GM12878 (cell line): ENCODE results near the gene SPOCK1. TPM values are rescaled to one million over a fixed set of nuclear protein-coding genes. Genes with fewer than 3 reads are reported as not detected.

ENCODE experiments used
- ATAC-seq: fragments of 200-7000 bp; cut with Tn5 transposase; 3 replicates; pipeline ENCODE4 v1.9.1; 2020; ENCODE audit warnings: mild to moderate bottlenecking, moderate library complexity
- BruUV-seq: library from RNA; stranded (reverse); fragments of 400-500 nt; replicated peaks from 2 replicates; lab custom pipeline; 2021; lab: Mats Ljungman, UMichigan
- CTCF ChIA-PET: fragments of 300-600 bp; sonication (Branson Sonifier 250); formaldehyde crosslinking; extraction: SDS; loops from one replicate; lab custom pipeline; 2021; ENCODE audit warnings: inconsistent platforms; lab: Yijun Ruan, JAX
- POLR2A ChIA-PET: fragments of 350-600 bp; formaldehyde crosslinking; extraction: SDS; loops from one replicate; lab custom pipeline; 2021; ENCODE audit warnings: inconsistent platforms; lab: Charles Lee
- RAD21 ChIA-PET: fragments of 300-600 bp; sonication (Branson Sonifier 250); formaldehyde crosslinking; loops from one replicate; lab custom pipeline; 2023; ENCODE audit warnings: antibody characterized with exemption; ENCODE audit not compliant: unreplicated experiment; lab: Charles Lee
- SMC1A ChIA-PET: fragments of 300-600 bp; sonication (Branson Sonifier 250); formaldehyde crosslinking; loops from one replicate; lab custom pipeline; 2023; ENCODE audit not compliant: unreplicated experiment, uncharacterized antibody; lab: Charles Lee
- DNase-seq: peaks from one replicate; pipeline ENCODE4 v3.0.0-alpha.2; 2011; ENCODE audit warnings: low read depth, low spot score
- FAIRE-seq: peaks from 3 replicates; lab custom pipeline; 2011; peaks lifted over from hg19 to GRCh38; lab: Jason Lieb, UNC
- H2AFZ ChIP-seq: 2 replicates; pipeline ENCODE4 v1.6.0; 2011; ENCODE audit warnings: low read depth, low read length, control low read depth; ENCODE audit not compliant: control insufficient read depth
- H3K27ac ChIP-seq: 2 replicates; pipeline ENCODE4 v1.5.1; 2011; ENCODE audit warnings: control low read depth; ENCODE audit not compliant: control insufficient read depth, insufficient read depth
- H3K27me3 ChIP-seq, 2 experiments: replicated peaks in 1 of 2; 2 replicates each; pipeline versions ENCODE4 v1.6.0 to v1.6.1; 2011; ENCODE audit warnings: low read length in 1 of 2; ENCODE audit not compliant: control insufficient read depth in 2 of 2, insufficient read depth in 2 of 2
- H3K36me3 ChIP-seq, 2 experiments: 2 replicates each; pipeline ENCODE4 v1.5.1; 2011; ENCODE audit warnings: low read length in 1 of 2; ENCODE audit not compliant: control insufficient read depth in 2 of 2, insufficient read depth in 2 of 2
- H3K4me1 ChIP-seq: 2 replicates; pipeline ENCODE4 v1.6.1; 2011; ENCODE audit warnings: mild to moderate bottlenecking, low read length, moderate library complexity, mixed read lengths; ENCODE audit not compliant: control insufficient read depth, insufficient read depth
- H3K4me2 ChIP-seq: 2 replicates; pipeline ENCODE4 v1.6.0; 2011; ENCODE audit warnings: control low read depth; ENCODE audit not compliant: control insufficient read depth, insufficient read depth
- H3K4me3 ChIP-seq: fragments of 200-600 bp; sonication (generic); 2 replicates; pipeline ENCODE4 v1.5.1; 2016
- H3K79me2 ChIP-seq: 2 replicates; pipeline ENCODE4 v1.6.0; 2011; ENCODE audit warnings: low read length; ENCODE audit not compliant: control insufficient read depth, insufficient read depth
- H3K9ac ChIP-seq: 2 replicates; pipeline ENCODE4 v1.8.0; 2011; ENCODE audit warnings: low read length, control low read depth, mixed read lengths; ENCODE audit not compliant: control insufficient read depth, insufficient read depth
- H3K9me3 ChIP-seq: replicated peaks from 3 replicates; pipeline ENCODE4 v1.5.1; 2011; ENCODE audit warnings: mild to moderate bottlenecking, low read length; ENCODE audit not compliant: control insufficient read depth, insufficient read depth
- H4K20me1 ChIP-seq: 2 replicates; pipeline ENCODE4 v1.6.0; 2011; ENCODE audit not compliant: control insufficient read depth, insufficient read depth
- CHD2 ChIP-seq: IDR thresholded peaks from 2 replicates; pipeline ENCODE4 v1.6.1; 2011; ENCODE audit warnings: low read depth, low read length, improper control_type of control experiment, borderline replicate concordance
- CREM ChIP-seq: IDR thresholded peaks from 2 replicates; pipeline ENCODE4 v1.6.1; 2014; ENCODE audit warnings: antibody characterized with exemption, low read depth
- ETV6 ChIP-seq, 2 experiments: fragments of 450-650 bp in 1 of 2; IDR thresholded peaks in 1 of 2; conservative IDR thresholded peaks in 1 of 2; 2 replicates each; pipeline ENCODE4 v1.6.1; 2014; ENCODE audit warnings: antibody characterized with exemption in 1 of 2, borderline replicate concordance in 1 of 2, low read depth in 1 of 2, mild to moderate bottlenecking in 1 of 2, moderate library complexity in 1 of 2
- FOS ChIP-seq: IDR thresholded peaks from 3 replicates; pipeline ENCODE4 v1.6.1; 2011; ENCODE audit warnings: borderline replicate concordance; ENCODE audit not compliant: insufficient read length; ENCODE audit errors: extremely low read depth
- FOXM1 ChIP-seq: IDR thresholded peaks from 2 replicates; pipeline ENCODE4 v1.6.1; 2012; ENCODE audit warnings: low read depth, mild to moderate bottlenecking, inconsistent platforms, low read length, moderate library complexity
- MTA2 ChIP-seq: fragments of 450-650 bp; IDR thresholded peaks from 2 replicates; pipeline ENCODE4 v1.6.1; 2016; ENCODE audit warnings: low read depth, mild to moderate bottlenecking, moderate library complexity
- RELA ChIP-seq: fragments of 450-650 bp; IDR thresholded peaks from 2 replicates; pipeline ENCODE4 v1.8.0; 2014; ENCODE audit warnings: borderline replicate concordance; ENCODE audit not compliant: partially characterized antibody
- RUNX3 ChIP-seq: IDR thresholded peaks from 2 replicates; pipeline ENCODE4 v1.6.1; 2012; ENCODE audit warnings: low read length, inconsistent platforms
- SIX5 ChIP-seq: IDR thresholded peaks from 2 replicates; pipeline ENCODE4 v1.6.1; 2011; ENCODE audit warnings: mild to moderate bottlenecking, low read depth, low read length, moderate library complexity; ENCODE audit not compliant: severe bottlenecking
- SP1 ChIP-seq: IDR thresholded peaks from one replicate; pipeline ENCODE4 v1.6.1; 2011; ENCODE audit warnings: low read depth, low read length
- TAF1 ChIP-seq: IDR thresholded peaks from 2 replicates; pipeline ENCODE4 v1.6.1; 2011; ENCODE audit warnings: mild to moderate bottlenecking, low read depth, low read length, borderline replicate concordance
- TARDBP ChIP-seq: IDR thresholded peaks from 2 replicates; pipeline ENCODE4 v1.6.1; 2016; ENCODE audit warnings: borderline replicate concordance
- ZNF217 ChIP-seq: fragments of 450-650 bp; IDR thresholded peaks from 2 replicates; pipeline ENCODE4 v1.6.1; 2017; ENCODE audit warnings: antibody characterized with exemption, mild to moderate bottlenecking
- WGBS: methylation state at CpG from one replicate; pipeline ENCODE4 v1.1.6; 2016; ENCODE audit warnings: low lambda C conversion rate; ENCODE audit not compliant: insufficient replicate concordance, insufficient coverage; ENCODE audit errors: missing lambda C conversion rate; 5-methylcytosine and 5-hydroxymethylcytosine counted together
- in situ Hi-C: fragments of 300-500 bp; cut with MboI; formaldehyde crosslinking; loops from 9 replicates; pipeline ENCODE4 v1.14.3; 2018; ENCODE audit warnings: mixed read lengths
- intact Hi-C: fragments of 100-400 bp; cut with micrococcal nuclease; formaldehyde crosslinking; loops from one replicate; pipeline ENCODE4 v1.14.2; 2022; ENCODE audit not compliant: unreplicated experiment
- polyA plus RNA-seq, 11 experiments: library from polyadenylated mRNA; depleted of rRNA in 4 of 11; unstranded in 6 of 11; stranded (reverse) in 5 of 11; fragments of >200 nt; fragmentation: Nextera tagmentation in 4 of 11; fragmentation: Illumina TruSeq in 1 of 11; extraction: Ambion mirVana in 4 of 11; extraction: Trizol in 1 of 11; gene quantifications; 1 replicate in 1 of 11; 2 replicates in 10 of 11; pipeline versions ENCODE4 v1.2.1 to v1.2.3, GENCODE V29; 2011 to 2016; ENCODE audit warnings: inconsistent platforms in 2 of 11, missing spikeins in 2 of 11, low read depth in 1 of 11
- total RNA-seq, 4 experiments: library from RNA; depleted of rRNA in 3 of 4; stranded (reverse); fragments of >200 nt in 3 of 4; fragmentation: Illumina TruSeq in 1 of 4; extraction: Trizol in 1 of 4; gene quantifications; 2 replicates each; pipeline versions ENCODE4 v1.2.1 to v1.2.3, GENCODE V29; 2013 to 2021
- TF ChIP-seq, protein P1 (sequence below): fragments of 450-650 bp; IDR thresholded peaks from 2 replicates; pipeline ENCODE4 v1.6.1; 2017; ENCODE audit warnings: antibody characterized with exemption, mild to moderate bottlenecking, moderate library complexity
- TF ChIP-seq, protein P2 (sequence below): IDR thresholded peaks from 2 replicates; pipeline ENCODE4 v1.6.1; 2012; ENCODE audit warnings: mild to moderate bottlenecking, low read depth, low read length
- TF ChIP-seq, protein P3 (sequence below): fragments of 450-650 bp; IDR thresholded peaks from 2 replicates; pipeline ENCODE4 v1.6.1; 2018; ENCODE audit warnings: mild to moderate bottlenecking, low read depth, moderate library complexity; ENCODE audit not compliant: partially characterized antibody

The SPOCK1 gene
- total and polyA plus RNA-seq, 10 of the 15 experiments (the other 5 are each of a cell fraction or from before 2014, with no cell fraction given), result 0.06 to 0.68 (median 0.25) TPM; not detected in 3

DNA sequence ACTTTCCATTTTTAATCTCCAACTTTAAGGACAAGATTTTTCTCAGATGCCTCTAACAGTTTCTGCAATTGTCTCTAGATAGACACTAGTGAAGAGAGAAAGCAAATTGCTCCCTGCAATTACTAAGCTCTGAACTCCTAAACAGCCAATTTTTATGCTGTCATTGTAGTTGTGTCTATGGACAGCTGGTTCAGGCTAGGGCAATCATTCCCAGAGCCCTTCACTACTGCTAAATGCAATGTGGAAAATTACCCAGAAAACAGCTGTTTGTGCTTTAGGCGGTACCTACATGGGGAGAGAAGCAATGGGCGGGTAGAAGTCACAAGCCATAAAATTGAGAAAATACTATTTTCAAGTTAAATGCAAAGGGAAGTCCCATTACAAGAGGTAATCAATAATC, 211.6 kb downstream of the SPOCK1 start:
- ATAC-seq, result no peak
- Histone ChIP-seq H3K27me3 (peaks cover 2 to 10% of the 10 kb centered on the region in 2 experiments), H3K79me2 (no peaks in the 10 kb centered on the region), H2AFZ (no peak overlapping the region), H3K4me3 (no peak overlapping the region), H3K4me1 (no peaks in the 10 kb centered on the region), H3K9me3 (no peaks in the 10 kb centered on the region), H3K27ac (no peak overlapping the region), H3K4me2 (no peak overlapping the region), H3K36me3 (no peaks in the 10 kb centered on the region), H3K9ac (no peak overlapping the region), H4K20me1 (no peaks in the 10 kb centered on the region)
- POLR2A ChIA-PET, result no interaction called here
- WGBS, result 33% methylated on average over 2 of the region's 2 CpGs
- CTCF ChIA-PET, result no interaction called here
- in situ Hi-C loops, result no loop called here
- RAD21 ChIA-PET, result no interaction called here
- TF ChIP-seq RELA (no peak), CREM (no peak), ETV6 (conservative IDR thresholded peaks at IDR 0.05 in 1 of 2, IDR thresholded peaks at IDR 0.05 in 1 of 2; ENCODE audit: borderline replicate concordance in 1 of 2, low read depth in 1 of 2) (no peak), FOXM1 (no peak), CHD2 (no peak), TAF1 (no peak), FOS (no peak), RUNX3 (no peak), MTA2 (no peak), TARDBP (no peak), SP1 (no peak), ZNF217 (no peak), SIX5 (no peak)
- TF ChIP-seq, protein P1, sequence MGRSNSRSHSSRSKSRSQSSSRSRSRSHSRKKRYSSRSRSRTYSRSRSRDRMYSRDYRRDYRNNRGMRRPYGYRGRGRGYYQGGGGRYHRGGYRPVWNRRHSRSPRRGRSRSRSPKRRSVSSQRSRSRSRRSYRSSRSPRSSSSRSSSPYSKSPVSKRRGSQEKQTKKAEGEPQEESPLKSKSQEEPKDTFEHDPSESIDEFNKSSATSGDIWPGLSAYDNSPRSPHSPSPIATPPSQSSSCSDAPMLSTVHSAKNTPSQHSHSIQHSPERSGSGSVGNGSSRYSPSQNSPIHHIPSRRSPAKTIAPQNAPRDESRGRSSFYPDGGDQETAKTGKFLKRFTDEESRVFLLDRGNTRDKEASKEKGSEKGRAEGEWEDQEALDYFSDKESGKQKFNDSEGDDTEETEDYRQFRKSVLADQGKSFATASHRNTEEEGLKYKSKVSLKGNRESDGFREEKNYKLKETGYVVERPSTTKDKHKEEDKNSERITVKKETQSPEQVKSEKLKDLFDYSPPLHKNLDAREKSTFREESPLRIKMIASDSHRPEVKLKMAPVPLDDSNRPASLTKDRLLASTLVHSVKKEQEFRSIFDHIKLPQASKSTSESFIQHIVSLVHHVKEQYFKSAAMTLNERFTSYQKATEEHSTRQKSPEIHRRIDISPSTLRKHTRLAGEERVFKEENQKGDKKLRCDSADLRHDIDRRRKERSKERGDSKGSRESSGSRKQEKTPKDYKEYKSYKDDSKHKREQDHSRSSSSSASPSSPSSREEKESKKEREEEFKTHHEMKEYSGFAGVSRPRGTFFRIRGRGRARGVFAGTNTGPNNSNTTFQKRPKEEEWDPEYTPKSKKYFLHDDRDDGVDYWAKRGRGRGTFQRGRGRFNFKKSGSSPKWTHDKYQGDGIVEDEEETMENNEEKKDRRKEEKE, result no peak
- TF ChIP-seq, protein P2, sequence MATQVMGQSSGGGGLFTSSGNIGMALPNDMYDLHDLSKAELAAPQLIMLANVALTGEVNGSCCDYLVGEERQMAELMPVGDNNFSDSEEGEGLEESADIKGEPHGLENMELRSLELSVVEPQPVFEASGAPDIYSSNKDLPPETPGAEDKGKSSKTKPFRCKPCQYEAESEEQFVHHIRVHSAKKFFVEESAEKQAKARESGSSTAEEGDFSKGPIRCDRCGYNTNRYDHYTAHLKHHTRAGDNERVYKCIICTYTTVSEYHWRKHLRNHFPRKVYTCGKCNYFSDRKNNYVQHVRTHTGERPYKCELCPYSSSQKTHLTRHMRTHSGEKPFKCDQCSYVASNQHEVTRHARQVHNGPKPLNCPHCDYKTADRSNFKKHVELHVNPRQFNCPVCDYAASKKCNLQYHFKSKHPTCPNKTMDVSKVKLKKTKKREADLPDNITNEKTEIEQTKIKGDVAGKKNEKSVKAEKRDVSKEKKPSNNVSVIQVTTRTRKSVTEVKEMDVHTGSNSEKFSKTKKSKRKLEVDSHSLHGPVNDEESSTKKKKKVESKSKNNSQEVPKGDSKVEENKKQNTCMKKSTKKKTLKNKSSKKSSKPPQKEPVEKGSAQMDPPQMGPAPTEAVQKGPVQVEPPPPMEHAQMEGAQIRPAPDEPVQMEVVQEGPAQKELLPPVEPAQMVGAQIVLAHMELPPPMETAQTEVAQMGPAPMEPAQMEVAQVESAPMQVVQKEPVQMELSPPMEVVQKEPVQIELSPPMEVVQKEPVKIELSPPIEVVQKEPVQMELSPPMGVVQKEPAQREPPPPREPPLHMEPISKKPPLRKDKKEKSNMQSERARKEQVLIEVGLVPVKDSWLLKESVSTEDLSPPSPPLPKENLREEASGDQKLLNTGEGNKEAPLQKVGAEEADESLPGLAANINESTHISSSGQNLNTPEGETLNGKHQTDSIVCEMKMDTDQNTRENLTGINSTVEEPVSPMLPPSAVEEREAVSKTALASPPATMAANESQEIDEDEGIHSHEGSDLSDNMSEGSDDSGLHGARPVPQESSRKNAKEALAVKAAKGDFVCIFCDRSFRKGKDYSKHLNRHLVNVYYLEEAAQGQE, result no peak
- TF ChIP-seq, protein P3, sequence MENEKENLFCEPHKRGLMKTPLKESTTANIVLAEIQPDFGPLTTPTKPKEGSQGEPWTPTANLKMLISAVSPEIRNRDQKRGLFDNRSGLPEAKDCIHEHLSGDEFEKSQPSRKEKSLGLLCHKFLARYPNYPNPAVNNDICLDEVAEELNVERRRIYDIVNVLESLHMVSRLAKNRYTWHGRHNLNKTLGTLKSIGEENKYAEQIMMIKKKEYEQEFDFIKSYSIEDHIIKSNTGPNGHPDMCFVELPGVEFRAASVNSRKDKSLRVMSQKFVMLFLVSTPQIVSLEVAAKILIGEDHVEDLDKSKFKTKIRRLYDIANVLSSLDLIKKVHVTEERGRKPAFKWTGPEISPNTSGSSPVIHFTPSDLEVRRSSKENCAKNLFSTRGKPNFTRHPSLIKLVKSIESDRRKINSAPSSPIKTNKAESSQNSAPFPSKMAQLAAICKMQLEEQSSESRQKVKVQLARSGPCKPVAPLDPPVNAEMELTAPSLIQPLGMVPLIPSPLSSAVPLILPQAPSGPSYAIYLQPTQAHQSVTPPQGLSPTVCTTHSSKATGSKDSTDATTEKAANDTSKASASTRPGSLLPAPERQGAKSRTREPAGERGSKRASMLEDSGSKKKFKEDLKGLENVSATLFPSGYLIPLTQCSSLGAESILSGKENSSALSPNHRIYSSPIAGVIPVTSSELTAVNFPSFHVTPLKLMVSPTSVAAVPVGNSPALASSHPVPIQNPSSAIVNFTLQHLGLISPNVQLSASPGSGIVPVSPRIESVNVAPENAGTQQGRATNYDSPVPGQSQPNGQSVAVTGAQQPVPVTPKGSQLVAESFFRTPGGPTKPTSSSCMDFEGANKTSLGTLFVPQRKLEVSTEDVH, result no peak
- no TSS peak for BruUV-seq
- intact Hi-C loops, result no loop called here
- no peak for FAIRE-seq
- SMC1A ChIA-PET, result interaction anchor here (1.4 kb wide), 1 partner anchor 30 kb away, joined by 3 read pairs; no protein-coding TSS in a partner anchor
- DNase-seq, result no peak
